ENCODE results near the gene SENP1.

Gene SENP1

DNA sequence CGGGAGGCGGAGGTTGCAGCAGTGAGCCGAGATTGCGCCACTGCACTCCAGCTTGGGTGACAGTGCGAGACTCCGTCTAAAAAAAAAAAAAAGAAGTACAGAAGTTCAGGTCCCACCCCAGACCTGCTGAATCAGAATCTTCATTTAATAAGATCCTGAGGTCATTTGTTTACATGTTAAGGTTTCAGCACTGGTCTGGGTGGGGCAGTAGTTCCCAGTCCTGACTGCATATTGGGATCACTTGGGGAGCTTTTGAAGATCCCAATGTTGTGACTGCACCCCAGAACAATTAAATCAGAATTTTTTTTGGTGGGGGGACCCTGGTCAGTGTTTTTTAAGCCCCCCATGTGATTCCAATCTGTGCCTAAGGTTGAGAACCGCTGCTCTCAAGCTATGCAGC, 89.9 kb downstream of the SENP1 start:
- DNase-seq = no peak

DNA sequence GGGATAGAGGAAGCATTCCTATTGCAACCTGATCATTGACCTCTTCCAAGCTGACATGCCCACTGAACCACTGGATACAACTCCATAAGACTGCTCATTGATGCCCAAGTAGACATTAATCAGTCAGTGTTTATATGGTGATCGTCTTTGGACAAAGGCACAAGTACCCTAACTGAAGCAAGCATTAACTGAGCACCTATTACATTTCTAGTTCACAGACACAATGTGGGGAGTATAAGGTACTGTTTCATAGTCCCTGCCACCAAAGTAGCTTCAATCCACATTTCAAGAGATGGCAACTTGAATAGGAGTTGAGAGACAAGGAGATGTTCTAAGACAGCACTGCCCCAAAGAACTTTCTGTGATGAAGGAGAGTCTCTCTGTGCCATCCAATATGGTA, 90.8 kb downstream of the SENP1 start:
- no peak for DNase-seq

DNA sequence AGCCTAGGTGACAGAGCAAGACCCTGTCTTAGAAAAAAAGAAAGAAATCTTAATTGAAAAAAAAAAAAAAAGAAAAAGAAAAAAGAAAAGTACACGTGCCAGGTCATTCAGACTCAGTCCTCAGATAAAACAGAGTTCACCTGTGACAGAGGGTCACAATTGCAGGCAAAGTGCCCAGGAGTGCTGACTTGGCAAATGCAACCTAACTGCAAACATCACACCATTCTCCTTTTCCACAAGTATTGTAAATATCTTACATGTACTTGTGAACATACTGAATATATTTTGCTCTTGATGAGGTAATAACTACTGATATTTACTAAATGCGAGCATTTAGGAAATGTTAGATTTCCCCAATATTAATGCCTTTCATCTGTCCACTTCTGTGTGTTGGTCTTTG, 92.6 kb downstream of the SENP1 start:
- DNase-seq = no peak

DNA sequence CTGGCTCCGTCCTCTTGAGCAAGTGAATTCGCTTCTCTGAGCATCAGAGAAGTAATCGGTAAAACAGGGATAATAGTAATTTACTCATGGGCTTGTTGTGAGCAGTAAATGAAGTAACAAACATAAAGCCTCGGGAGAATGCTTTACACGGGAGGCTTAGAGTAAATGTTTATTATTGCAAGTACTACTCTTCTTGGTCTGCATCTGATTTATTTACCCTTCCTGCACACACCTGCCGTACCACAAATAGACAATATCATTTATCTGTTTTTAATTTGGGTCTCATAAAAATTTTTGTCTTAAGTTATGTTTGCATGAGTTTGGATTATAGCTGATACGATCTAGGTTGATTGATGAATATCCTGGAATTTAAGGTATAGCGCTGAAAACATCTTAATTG, 93.8 kb downstream of the SENP1 start:
- no peak for DNase-seq

DNA sequence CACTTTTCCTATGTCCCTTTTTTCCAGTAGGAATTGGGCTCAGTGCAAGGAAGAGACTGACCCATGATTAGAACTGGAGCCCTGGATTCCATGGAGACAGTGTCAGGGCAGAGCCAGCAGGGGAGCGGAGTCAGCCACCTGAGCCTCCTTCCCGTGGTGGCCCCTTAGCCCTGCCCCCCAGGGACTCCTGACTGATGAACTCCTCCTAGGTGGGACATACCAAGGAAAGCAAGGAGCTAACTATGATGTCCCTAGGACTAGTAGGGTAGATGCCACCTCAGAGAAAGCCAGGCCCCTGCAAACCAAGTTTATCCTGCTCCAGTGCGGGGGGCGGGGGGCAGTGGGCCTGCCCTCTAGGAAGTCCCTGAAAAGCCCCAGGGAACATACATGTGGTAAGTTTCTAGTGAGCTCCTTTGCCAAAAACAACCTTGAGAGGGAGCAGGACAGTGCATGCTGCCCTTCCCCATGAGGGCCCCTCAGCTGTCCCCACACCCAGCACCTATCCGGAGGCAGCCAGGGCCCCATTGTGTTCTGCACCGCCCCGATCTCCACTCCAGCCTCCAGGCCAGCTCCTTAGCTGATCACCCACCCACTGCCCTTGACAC, 95.4 kb downstream of the SENP1 start:
- DNase-seq = no peak

DNA sequence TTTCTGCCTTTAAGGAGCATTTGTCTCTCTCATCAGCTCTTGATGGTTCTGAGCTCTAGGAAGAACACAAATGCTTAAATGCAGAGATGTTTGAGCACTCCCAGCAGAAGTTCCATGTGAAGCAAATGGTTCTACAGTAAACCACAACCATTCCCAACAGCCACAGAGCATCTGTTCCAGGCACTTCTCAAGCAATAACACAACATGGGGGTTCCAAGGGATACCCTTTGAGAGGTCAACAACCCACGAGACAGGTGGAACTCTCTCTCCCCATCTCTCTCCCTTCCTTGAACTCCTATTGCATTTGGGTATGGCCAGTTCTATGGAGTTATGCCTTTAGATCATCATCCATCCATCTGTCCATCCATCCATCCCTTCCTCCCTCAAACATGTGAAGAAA, 96.4 kb downstream of the SENP1 start:
- DNase-seq = no peak

DNA sequence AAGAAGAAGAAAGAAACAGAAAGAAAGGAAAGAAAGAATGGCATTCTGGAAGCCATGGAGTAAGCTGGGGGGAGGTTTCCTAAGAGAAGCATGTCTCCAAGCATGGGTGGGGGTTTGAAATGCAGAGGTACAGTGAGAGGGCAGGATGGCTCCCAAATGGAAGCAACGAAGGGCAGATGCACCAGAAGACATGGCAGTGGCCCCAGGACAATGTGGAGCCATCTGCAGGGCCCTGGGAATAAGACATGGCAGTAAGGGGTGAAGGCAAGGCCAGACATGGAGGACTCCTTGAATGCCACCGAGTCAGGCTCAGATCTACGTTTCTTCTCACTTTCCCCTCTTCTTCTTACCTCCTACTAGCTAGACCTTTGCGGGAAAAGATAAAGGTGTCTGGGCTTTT, 96.9 kb downstream of the SENP1 start:
- no peak for DNase-seq

DNA sequence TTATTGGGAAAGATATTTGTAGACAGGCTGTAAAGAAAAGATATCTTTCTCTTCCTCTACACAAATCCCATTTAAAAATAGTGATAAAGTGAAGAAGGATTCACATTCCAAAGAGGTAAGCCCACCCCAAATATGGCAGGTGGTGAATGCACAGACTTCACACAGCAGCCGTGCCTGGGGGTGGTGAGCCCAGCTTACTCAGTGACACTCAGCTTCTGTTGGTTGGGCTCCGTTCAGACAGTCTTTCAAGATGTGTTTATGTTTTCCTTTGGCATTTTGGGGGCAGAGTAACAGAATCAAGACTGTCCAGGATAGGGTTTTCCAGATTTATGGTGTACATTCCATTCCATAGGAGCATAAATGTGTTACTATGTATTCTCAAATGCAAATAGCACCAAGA, 97.5 kb downstream of the SENP1 start:
- no peak for DNase-seq

DNA sequence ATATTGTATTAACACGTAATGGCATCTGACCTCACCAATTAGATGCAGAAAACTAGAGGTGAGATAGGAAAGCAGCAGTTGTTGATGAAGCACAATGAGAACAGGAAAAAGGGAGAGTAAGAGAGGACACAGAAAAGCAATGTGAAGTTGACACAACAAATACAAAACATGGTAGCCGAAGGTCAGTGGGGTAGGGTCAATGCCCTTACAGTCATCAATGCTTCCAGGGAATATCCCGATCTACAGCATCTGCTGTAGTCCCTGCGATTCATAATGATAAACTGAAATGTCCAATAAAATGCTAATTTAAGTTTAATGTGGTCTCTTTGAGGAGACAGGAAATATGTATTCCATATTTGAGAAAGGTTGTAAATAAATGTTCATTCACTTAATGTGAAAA, 98.7 kb downstream of the SENP1 start:
- DNase-seq = no peak

DNA sequence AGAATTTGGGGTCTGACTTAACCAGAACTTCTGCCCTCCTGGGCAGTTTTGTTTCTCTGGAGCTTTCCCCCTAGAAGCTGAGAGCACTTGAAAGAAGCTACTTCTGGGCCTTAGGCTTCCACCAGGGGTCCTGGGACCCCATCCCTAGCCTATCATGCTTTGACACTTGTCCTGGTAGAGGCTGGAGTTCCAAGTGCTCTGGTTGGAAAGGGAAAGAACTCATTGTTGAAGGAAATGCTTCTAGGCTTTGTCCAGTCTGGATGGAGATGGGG, 100.2 kb downstream of the SENP1 start:
- no peak for DNase-seq

DNA sequence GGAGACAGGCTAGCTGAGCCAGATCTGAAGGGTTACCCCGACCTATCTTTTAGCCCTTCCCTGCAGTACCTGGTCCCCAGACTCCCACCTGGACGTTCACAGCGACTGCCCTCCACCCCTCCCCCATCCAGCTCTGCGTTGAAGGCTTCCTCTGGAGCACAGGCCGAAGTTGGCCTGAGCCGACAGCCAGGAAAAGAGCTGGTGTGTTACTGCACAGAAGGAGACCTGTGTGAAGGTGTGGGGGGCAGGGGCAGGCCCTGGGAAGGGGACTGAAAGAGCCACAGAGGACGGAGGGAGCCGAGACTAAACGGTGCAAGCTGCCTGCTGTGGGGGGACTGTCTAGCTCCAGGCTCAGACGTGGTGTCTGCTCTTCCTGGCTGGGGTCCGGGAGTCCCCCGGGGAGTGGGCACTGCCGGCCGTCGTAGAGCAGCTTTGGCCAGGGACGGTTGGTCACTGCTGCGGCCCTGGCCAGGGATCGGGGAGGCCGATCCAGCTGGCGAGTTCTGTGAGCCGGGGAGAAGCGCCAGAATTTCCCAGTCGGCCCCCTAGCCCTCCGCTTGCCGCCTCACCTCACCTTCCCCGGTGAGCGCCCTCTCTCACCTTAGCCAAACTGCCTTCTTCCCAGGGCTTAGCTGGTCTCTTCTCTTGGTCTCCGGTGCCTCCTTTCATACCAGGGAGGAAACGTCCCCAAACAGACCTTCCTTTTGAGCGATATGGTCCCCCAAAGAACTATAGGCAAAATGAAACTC, 100.7 kb downstream of the SENP1 start:
- no peak for DNase-seq

DNA sequence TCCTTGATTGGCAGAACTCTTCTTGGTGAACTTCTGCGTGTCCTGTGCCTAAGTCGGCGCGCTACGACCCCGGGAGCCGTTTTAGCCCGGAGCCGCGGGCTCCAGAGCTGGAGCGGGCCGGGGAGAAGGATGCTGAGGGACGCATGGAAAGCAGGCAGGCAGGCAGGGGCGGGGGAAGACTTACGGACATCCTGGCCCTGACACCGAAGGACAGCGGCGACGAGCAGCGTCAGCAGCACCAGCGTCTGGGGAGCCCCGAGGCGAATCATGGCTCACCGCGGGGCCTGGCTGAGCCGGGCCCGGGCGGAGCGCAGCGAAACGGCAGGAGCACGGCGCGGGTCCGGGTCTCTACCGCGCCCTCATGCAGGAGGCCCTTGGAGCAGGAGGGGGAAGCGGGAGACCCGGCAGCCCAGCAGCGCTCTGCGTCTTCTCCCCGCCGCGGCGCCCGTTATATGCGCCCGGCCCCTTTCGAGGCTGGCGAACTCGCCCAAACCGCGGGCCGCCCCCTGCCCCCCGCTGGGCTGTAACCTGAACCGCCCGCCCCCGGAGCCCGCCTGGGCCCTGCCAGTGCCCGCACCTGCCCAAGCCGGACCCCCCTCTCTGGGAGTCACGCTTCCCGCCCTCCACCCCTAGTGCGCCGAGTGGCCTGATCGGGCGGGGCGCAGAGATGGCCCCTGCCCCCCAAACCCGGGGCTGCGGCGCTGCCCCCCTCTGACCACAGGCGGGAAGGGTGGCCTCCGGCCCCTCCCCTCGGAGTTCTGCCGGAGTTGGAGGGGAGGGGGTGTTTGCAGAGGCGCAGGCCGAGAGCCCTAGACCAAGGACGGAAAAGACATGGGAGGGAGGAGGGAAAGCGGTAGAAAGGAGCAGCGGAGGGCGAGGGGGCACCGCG, 101.6 kb downstream of the SENP1 start, which contains the start of gene COL2A1:
TSS of gene COL2A1 (minus strand) at position 424 of the 889 bp plus-strand sequence. CDS start at position 269, 155 bp downstream.
- DNase-seq = peak in 1 of 5 experiments; percentile 42

DNA sequence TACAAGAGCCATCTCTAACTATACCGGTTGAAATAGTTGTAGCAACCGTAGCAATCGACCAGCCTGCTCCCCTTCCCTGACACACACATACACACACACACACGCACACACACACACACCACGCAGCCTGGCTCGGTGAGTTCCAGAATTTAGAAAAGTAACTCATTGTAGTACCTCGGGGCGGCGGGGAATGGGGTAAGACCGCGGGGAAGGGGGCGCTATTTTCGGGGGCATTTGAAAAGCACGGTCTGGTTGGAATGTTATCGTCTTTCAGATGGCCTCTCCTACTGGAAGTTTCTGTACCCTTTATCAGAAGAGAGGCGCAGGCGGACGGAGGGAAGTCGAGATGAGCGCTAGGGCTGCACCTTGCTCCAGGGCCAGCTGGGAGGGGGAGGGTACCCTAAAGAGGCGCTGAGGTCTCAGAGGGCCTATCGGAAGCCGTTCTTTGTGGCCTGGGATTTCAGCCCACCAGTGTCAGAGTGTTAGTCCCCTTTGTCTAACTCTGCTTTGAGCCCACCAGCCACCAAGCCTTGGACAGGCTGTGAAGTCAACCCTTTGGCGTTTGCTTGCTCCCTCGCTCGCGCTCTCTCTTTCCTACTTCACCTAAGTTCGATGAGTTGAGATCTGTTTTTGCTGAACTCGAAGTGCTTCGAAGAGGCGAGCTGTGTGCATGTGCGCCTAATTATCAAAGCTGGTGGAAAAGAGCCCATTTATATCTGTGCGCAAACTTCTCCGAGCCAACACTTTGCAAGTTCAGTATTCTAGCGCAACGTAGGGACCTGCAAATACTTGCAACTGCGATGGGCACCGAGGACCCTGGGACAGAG, 102.4 kb downstream of the SENP1 start:
- DNase-seq = peak in 1 of 5 experiments; percentile 33

DNA sequence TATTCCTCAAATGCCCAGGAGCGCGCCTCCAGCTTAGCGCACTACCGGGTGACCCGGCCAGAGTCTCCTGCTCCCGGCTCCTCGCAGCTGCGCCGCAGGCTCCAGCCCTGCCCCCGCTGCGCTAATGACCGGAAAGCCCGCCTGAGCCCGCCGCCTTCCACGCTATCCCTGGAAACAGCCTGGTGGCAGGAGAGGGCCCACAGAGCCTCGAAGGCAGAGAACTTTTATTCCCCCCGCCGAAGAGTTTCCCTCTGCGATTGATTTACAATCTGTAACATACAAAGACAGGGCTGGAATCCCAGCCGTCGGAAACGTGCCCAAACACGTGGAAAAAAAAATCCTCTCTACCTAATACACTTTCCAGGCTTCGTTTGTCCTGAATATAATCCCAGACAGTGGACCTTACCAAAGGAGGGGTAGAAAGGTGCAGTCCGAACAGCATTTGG, 103.1 kb downstream of the SENP1 start:
- no peak for DNase-seq

DNA sequence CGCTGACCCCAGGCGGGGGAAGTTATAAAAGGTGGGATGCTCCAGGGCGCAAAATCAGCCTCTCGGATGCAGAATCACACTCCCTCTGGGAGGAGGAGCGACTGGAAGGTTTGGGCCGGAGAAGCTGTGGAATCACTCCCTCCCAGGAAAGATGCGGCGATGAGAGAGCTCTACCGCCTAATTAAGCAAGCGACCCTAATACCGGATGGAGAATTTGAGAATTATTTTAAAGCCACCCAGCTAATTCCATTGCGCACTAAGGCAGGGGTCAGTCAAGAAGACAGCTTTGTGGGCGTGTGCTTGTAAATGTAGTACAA, 103.5 kb downstream of the SENP1 start:
- DNase-seq = no peak

DNA sequence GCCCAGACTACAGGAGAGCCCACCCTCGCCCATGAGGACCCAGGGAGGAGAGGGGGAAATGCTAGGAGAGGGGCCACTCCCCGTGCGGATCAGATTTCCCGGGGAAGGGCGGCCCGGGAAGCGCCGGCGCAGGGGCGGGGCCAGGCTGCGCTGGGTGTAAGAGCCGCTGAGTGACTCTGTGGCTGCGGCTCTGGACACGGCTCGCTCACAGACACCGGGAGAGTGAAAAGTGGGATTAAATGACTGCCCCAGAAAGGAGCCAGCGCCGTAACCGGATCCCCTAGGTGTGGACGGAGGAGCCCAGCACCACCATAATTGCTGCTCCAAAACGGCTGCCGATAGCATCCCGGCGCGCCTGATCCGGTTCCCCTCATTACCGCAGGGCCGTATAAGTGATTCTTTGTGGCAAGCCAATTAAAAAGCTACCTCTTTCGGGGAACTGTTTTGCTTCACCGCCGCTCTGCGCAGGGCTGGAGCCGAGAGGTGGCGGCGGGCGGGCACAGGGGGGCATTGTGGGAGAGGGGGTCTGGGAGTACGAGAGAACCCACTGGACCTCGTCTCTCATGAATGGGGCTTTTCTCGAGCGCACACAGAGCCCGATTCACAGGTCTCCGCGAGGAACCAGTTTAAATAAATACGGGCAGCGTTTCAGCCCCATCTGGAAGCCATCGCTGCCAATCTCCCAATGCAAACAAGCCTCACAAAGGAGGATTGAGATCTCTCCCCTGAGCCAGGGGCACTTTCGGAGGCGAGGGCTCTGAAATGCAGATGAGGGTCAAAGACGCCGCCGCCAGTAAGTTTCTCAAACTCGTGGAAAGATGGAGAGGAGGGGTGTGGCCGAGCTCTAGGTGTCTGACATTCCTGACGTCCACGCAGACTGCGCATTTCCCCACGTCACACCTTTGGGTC, 104.1 kb downstream of the SENP1 start:
- no peak for DNase-seq

DNA sequence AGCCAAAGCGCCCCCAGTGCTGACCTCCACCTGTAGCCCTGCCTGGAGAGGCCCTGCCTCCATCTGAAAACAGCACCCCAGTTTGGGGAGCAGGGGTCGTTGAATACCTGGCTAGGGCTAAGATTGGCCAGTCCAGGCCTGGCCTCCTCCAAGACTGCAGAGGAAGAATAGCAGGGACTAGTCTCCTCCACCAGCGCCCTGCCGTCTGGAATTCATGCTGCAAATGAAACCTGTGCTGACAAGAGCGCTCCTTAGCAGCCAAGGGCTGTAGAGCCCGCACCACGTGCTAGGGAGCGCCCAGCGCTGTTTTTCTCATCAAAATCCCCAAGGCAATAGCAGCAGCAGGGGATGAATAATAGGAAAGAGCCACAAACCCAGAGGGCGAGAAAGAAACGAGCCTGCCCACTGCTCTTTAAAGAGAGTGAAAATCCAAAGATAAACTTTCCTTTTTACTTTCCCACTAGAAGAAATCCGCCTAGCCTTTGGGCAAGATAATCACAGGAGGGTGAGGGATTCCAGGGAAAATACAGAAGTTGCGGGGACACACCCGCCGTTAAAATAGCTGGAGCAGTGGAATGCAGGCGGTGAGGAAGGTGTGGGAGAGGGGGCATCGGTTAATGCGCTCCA, 104.9 kb downstream of the SENP1 start:
- no peak for DNase-seq

DNA sequence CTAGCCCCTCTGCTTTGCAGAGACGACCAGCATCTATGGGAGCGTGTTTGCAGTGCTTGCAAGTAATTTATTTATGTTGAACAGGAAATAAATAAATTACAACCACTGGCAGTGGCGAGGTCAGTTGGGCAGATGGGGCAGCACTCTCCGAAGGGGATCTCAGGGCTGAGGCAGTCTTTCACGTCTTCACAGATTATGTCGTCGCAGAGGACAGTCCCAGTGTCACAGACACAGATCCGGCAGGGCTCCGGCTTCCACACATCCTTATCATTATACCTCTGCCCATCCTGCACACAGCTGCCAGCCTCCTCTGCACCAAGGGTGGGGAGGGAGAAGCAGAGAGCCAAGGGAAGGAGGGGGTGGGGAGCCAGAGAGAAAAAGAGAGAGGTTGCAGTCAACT, 106.1 kb downstream of the SENP1 start:
- no peak for DNase-seq

DNA sequence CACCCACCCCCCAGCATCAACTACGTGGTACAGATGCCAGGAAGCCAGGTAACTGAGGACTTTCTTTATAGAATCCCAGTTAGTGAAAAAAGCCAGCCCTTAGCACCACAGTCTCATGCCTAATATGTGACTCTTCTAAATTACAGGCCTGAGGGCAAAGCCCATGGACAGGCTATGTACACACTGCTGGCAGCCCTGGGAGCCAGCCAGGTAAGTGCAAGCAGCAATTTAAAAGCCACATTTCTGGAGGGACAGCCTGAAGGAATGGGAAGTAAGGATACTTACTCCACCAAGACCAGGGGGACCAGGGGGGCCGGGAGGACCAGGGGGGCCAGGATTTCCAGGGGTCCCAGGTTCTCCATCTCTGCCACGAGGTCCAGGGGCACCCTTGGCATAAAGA, 108.6 kb downstream of the SENP1 start:
- no peak for DNase-seq

DNA sequence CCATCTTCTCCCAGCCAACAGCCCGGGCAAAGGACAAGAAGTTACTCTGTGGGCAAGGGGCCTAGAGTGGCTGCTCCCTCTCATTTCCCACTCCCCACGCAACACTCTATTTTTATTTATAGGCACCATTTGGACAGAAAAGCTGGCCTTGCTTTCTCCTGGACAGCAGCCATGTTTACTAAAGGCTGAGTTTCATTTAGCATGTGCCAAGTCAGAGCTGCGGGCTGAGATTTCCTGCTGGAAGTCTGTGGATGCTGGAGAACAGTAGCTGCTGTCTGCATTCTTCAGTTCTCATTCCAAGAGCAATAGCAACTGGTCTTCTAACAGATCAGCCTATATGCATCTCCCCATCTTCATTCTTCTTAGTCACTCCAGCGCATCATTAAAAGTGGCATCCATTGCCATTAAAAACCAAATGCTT, 109.9 kb downstream of the SENP1 start:
- no peak for DNase-seq

DNA sequence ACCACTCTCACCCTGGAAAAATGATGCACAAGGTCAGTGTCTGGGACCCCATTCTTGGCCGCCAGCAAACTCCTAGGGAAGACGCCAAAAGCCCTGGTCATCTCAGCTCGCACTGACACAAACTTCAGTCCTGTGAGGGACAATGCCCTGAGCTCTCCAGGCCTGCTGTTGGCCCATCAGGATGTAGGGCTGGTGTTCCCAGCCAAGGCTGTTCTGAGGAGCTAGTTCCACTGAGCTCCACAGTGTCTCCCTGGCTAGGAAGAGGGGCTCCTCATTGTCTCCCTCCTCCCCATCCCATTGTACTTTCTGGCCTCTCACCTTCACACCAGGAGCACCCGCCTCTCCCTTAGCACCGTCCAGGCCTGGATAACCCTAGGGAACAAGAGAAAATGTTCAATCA, 112.4 kb downstream of the SENP1 start:
- no peak for DNase-seq

Data from T-helper 2 cell (primary cell).